MM.1S (cell line): ENCODE data around the gene NOL4L.

Source experiments
- CTCF ChIP-seq: fragments of 300-600 bp; sonication (generic); IDR thresholded peaks from 2 replicates; pipeline ENCODE4 v1.5.1; 2016; ENCODE audit warnings: antibody characterized with exemption, low read length, mixed read lengths
- EZH2 ChIP-seq: fragments of 300-600 bp; sonication (generic); optimal IDR thresholded peaks from 2 replicates; pipeline ENCODE3; 2017; ENCODE audit warnings: low read depth, mild to moderate bottlenecking, antibody characterized with exemption, low read length, mixed read lengths

- TF ChIP-seq CTCF (no peak), EZH2 (no peak)
Measured at GRCh38 chr20:32446301-32447100, 138.6 kb downstream of the NOL4L start.
